ENCODE data around the gene CEP131.

Gene CEP131

GRCh38 chr17:81187120-81187519, 35.6 kb downstream of the CEP131 start:
- H3K36me3 Mint-ChIP-seq (ENCODE audit: low read depth): no peaks in the 10 kb centered on the region
- peaks cover 5% of the 10 kb centered on the region for H3K27me3 Mint-ChIP-seq

GRCh38 chr17:81186203-81186602, 36.6 kb downstream of the CEP131 start:
- Mint-ChIP-seq H3K4me1 (ENCODE audit: low read depth) (no peaks in the 10 kb centered on the region), H3K36me3 (ENCODE audit: low read depth) (no peaks in the 10 kb centered on the region), H3K27ac (no peak overlapping the region), H3K27me3 (peaks cover 5% of the 10 kb centered on the region), H3K4me3 (no peak overlapping the region), H3K9me3 (no peaks in the 10 kb centered on the region)

More at GRCh38 chr17:81187120-81187519, 35.6 kb downstream of the CEP131 start:
- no peak overlapping the region for H3K27ac Mint-ChIP-seq
- no peak overlapping the region for H3K4me3 Mint-ChIP-seq
- no peaks in the 10 kb centered on the region for H3K9me3 Mint-ChIP-seq
- no peaks in the 10 kb centered on the region for H3K4me1 Mint-ChIP-seq (ENCODE audit: low read depth)

GRCh38 chr17:81184555-81184954, 38.2 kb downstream of the CEP131 start:
- Mint-ChIP-seq H3K4me1 (ENCODE audit: low read depth) (no peaks in the 10 kb centered on the region), H3K27me3 (peaks cover 5% of the 10 kb centered on the region), H3K27ac (no peak overlapping the region), H3K4me3 (no peak overlapping the region), H3K9me3 (no peaks in the 10 kb centered on the region), H3K36me3 (ENCODE audit: low read depth) (no peaks in the 10 kb centered on the region)

- Mint-ChIP-seq H3K27ac (no peak overlapping the region), H3K9me3 (no peaks in the 10 kb centered on the region), H3K36me3 (ENCODE audit: low read depth) (no peaks in the 10 kb centered on the region), H3K4me3 (no peak overlapping the region), H3K27me3 (peaks cover 5% of the 10 kb centered on the region), H3K4me1 (ENCODE audit: low read depth) (no peaks in the 10 kb centered on the region)
Observed at GRCh38 chr17:81183807-81184206, 39.0 kb downstream of the CEP131 start.

GRCh38 chr17:81183316-81183715, 39.4 kb downstream of the CEP131 start:
- Mint-ChIP-seq H3K4me1 (ENCODE audit: low read depth) (no peaks in the 10 kb centered on the region), H3K36me3 (ENCODE audit: low read depth) (no peaks in the 10 kb centered on the region), H3K4me3 (no peak overlapping the region), H3K27ac (no peak overlapping the region), H3K27me3 (peaks cover 5% of the 10 kb centered on the region), H3K9me3 (no peaks in the 10 kb centered on the region)

GRCh38 chr17:81182596-81182995, 40.2 kb downstream of the CEP131 start:
- Mint-ChIP-seq H3K36me3 (ENCODE audit: low read depth) (no peaks in the 10 kb centered on the region), H3K27ac (no peak overlapping the region), H3K27me3 (peaks cover 5% of the 10 kb centered on the region)

GRCh38 chr17:81181811-81182185, 41.0 kb downstream of the CEP131 start:
- H3K27me3 Mint-ChIP-seq: peaks cover 5% of the 10 kb centered on the region
- H3K9me3 Mint-ChIP-seq: no peaks in the 10 kb centered on the region
- H3K4me3 Mint-ChIP-seq: no peak overlapping the region
- no peaks in the 10 kb centered on the region for H3K36me3 Mint-ChIP-seq (ENCODE audit: low read depth)
- no peak overlapping the region for H3K27ac Mint-ChIP-seq
- no peaks in the 10 kb centered on the region for H3K4me1 Mint-ChIP-seq (ENCODE audit: low read depth)

More at GRCh38 chr17:81182596-81182995, 40.2 kb downstream of the CEP131 start:
- no peaks in the 10 kb centered on the region for H3K4me1 Mint-ChIP-seq (ENCODE audit: low read depth)
- H3K4me3 Mint-ChIP-seq: no peak overlapping the region
- no peaks in the 10 kb centered on the region for H3K9me3 Mint-ChIP-seq

- Mint-ChIP-seq H3K4me1 (ENCODE audit: low read depth) (no peaks in the 10 kb centered on the region), H3K27ac (no peak overlapping the region), H3K27me3 (peaks cover 5% of the 10 kb centered on the region), H3K36me3 (ENCODE audit: low read depth) (no peaks in the 10 kb centered on the region), H3K9me3 (no peaks in the 10 kb centered on the region), H3K4me3 (no peak overlapping the region)
Observed at GRCh38 chr17:81180836-81181810, 41.6 kb downstream of the CEP131 start.

- no peak overlapping the region for H3K27ac Mint-ChIP-seq
- H3K4me3 Mint-ChIP-seq: no peak overlapping the region
- H3K27me3 Mint-ChIP-seq: peaks cover 5% of the 10 kb centered on the region
- H3K36me3 Mint-ChIP-seq (ENCODE audit: low read depth): no peaks in the 10 kb centered on the region
- H3K9me3 Mint-ChIP-seq: no peaks in the 10 kb centered on the region
- no peaks in the 10 kb centered on the region for H3K4me1 Mint-ChIP-seq (ENCODE audit: low read depth)
Observed at GRCh38 chr17:81179861-81180260, 42.9 kb downstream of the CEP131 start.

- no peak overlapping the region for H3K4me3 Mint-ChIP-seq
- H3K9me3 Mint-ChIP-seq: no peaks in the 10 kb centered on the region
- no peaks in the 10 kb centered on the region for H3K4me1 Mint-ChIP-seq (ENCODE audit: low read depth)
- H3K27ac Mint-ChIP-seq: no peak overlapping the region
- H3K27me3 Mint-ChIP-seq: peaks cover 3% of the 10 kb centered on the region
- H3K36me3 Mint-ChIP-seq (ENCODE audit: low read depth): no peaks in the 10 kb centered on the region
Observed at GRCh38 chr17:81179220-81179619, 43.5 kb downstream of the CEP131 start.

- Mint-ChIP-seq H3K4me1 (ENCODE audit: low read depth) (no peaks in the 10 kb centered on the region), H3K27me3 (no peaks in the 10 kb centered on the region), H3K4me3 (no peak overlapping the region), H3K36me3 (ENCODE audit: low read depth) (no peaks in the 10 kb centered on the region), H3K27ac (no peak overlapping the region), H3K9me3 (no peaks in the 10 kb centered on the region)
Observed at GRCh38 chr17:81178136-81179091, 44.4 kb downstream of the CEP131 start.

GRCh38 chr17:81176666-81177065, 46.1 kb downstream of the CEP131 start:
- H3K4me3 Mint-ChIP-seq: no peak overlapping the region
- no peaks in the 10 kb centered on the region for H3K36me3 Mint-ChIP-seq (ENCODE audit: low read depth)
- no peaks in the 10 kb centered on the region for H3K4me1 Mint-ChIP-seq (ENCODE audit: low read depth)
- H3K27ac Mint-ChIP-seq: no peak overlapping the region
- H3K27me3 Mint-ChIP-seq: no peaks in the 10 kb centered on the region
- no peaks in the 10 kb centered on the region for H3K9me3 Mint-ChIP-seq

GRCh38 chr17:81173762-81174155, 49.0 kb downstream of the CEP131 start:
- Mint-ChIP-seq H3K27ac (no peak overlapping the region), H3K4me3 (no peak overlapping the region), H3K36me3 (ENCODE audit: low read depth) (no peaks in the 10 kb centered on the region), H3K9me3 (no peaks in the 10 kb centered on the region), H3K4me1 (ENCODE audit: low read depth) (no peaks in the 10 kb centered on the region), H3K27me3 (no peaks in the 10 kb centered on the region)

- no peaks in the 10 kb centered on the region for H3K4me1 Mint-ChIP-seq (ENCODE audit: low read depth)
- no peaks in the 10 kb centered on the region for H3K9me3 Mint-ChIP-seq
- no peaks in the 10 kb centered on the region for H3K36me3 Mint-ChIP-seq (ENCODE audit: low read depth)
- H3K27me3 Mint-ChIP-seq: no peaks in the 10 kb centered on the region
- no peak overlapping the region for H3K27ac Mint-ChIP-seq
- no peak overlapping the region for H3K4me3 Mint-ChIP-seq
Observed at GRCh38 chr17:81173052-81173761, 49.6 kb downstream of the CEP131 start.

Data from stimulated activated naive CD8-positive, alpha-beta T cell treated with anti-CD3 and anti-CD28 coated beads, Interleukin-15, Interleukin-2, amounts not matched to agents 100 ng/mL and 50 ng/mL, for 24 hours (primary cell).